ENCODE measurements around the gene GNG7. TPM values are rescaled to one million over a fixed set of nuclear protein-coding genes. Genes with fewer than 3 reads are reported as not detected.
A peak's percentile ranks its signal among the peaks of the same experiment; 100 is the strongest.
"Not testable (repeated sequence)": the region's sequence is repeated elsewhere in the genome, so short reads cannot be mapped to it uniquely, and the experiment has no call there.

Gene GNG7
- total RNA-seq, 1 donor from 2014 or later = 8.5 TPM

DNA sequence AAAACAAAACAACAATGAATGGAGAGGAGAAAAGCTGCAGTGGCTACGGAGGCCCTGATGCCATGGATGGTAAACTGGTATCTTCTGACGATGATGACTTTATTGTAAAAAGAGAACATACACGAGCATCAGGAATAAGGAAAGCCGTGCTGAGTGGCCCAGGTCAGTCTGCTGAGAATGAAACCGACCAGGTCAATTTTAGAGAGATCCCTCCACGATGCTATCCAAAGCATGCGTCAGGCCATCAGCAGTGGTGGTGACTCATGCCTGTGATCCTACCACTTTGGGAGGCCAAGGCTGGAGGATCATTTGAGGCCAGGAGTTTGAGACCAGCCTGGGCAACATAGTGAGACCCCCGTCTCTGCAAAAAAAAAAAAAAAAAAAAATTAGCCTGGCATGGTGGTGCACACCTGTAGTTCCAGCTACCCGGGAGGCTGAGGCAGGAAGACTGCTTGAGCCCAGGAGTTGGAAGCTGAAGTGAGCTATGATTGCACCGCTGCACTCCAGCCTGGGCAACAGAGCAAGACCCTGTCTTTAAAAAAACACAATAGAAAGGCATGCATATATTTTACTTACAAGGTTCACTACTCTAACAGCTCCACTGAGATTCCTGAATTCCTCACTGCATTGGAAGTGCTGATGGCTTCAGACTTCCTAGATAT lies 164.3 kb downstream of the GNG7 start:
- Mint-ChIP-seq H3K9me3 (no peaks in the 10 kb centered on the region), H3K27me3 (ENCODE audit: low read depth) (no peaks in the 10 kb centered on the region), H3K4me1 (peaks cover 55% of the 10 kb centered on the region), H3K27ac (peak overlapping the region; percentile 75), H3K36me3 (no peaks in the 10 kb centered on the region), H3K4me3 (no peak overlapping the region)
- DNase-seq (ENCODE audit: low spot score in 2 of 2, unreplicated experiment in 2 of 2) = no peak
- TF ChIP-seq, protein P1, sequence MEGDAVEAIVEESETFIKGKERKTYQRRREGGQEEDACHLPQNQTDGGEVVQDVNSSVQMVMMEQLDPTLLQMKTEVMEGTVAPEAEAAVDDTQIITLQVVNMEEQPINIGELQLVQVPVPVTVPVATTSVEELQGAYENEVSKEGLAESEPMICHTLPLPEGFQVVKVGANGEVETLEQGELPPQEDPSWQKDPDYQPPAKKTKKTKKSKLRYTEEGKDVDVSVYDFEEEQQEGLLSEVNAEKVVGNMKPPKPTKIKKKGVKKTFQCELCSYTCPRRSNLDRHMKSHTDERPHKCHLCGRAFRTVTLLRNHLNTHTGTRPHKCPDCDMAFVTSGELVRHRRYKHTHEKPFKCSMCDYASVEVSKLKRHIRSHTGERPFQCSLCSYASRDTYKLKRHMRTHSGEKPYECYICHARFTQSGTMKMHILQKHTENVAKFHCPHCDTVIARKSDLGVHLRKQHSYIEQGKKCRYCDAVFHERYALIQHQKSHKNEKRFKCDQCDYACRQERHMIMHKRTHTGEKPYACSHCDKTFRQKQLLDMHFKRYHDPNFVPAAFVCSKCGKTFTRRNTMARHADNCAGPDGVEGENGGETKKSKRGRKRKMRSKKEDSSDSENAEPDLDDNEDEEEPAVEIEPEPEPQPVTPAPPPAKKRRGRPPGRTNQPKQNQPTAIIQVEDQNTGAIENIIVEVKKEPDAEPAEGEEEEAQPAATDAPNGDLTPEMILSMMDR (IDR thresholded peaks at IDR 0.05; ENCODE audit: unreplicated experiment) = no peak

DNA sequence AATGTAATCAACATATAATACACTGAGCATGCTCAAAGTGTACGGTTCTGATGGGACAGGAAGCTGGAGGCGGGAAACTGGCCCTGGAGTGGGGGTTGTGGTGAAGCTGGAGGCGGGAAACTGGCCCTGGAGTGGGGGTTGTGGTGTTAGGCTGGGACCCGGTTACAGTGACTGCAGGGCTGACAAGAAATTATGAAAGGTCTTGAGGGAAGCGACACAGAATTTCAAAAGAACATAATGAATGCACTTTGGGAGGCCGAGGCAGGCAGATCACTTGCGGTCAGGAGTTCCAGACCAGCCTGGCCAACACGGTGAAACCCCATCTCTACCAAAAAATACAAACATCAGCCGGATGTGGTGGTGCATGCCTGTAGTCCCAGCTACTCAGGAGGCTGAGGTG lies 164.9 kb downstream of the GNG7 start:
- not testable (repeated sequence) for H3K36me3 Mint-ChIP-seq; H3K4me3 Mint-ChIP-seq; H3K9me3 Mint-ChIP-seq; DNase-seq (ENCODE audit: low spot score in 2 of 2, unreplicated experiment in 2 of 2); H3K27me3 Mint-ChIP-seq (ENCODE audit: low read depth)
- H3K27ac Mint-ChIP-seq = peak overlapping the region; percentile 75
- peaks cover 51% of the 10 kb centered on the region for H3K4me1 Mint-ChIP-seq

DNA sequence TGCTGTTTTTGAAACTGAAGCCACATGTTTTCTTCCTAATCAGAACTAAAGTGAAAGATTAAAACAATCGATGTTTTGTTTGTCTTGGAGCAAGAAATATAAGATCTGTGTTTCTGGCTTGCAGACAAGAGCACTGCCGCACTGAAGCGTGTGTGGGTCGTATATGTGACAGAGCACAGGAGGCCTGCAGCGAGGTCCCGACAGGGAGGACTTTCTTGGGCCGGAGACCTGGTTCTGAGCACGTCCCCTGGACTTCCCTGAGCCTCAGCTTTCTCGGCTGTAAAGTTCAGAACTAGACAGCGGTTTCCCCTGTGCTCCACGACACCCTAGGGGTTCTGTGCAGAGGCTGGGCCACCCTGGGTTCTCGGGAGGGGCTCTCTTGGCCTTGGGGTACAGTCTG lies 166.0 kb downstream of the GNG7 start:
- Mint-ChIP-seq H3K27ac (peak overlapping the region; percentile 67), H3K9me3 (peaks cover 6% of the 10 kb centered on the region), H3K27me3 (ENCODE audit: low read depth) (no peaks in the 10 kb centered on the region), H3K36me3 (peaks cover 7% of the 10 kb centered on the region), H3K4me1 (peaks cover 43% of the 10 kb centered on the region), H3K4me3 (no peak overlapping the region)
- TF ChIP-seq, protein P1 (IDR thresholded peaks at IDR 0.05; ENCODE audit: unreplicated experiment) = no peak
- DNase-seq (ENCODE audit: low spot score in 2 of 2, unreplicated experiment in 2 of 2) = no peak

DNA sequence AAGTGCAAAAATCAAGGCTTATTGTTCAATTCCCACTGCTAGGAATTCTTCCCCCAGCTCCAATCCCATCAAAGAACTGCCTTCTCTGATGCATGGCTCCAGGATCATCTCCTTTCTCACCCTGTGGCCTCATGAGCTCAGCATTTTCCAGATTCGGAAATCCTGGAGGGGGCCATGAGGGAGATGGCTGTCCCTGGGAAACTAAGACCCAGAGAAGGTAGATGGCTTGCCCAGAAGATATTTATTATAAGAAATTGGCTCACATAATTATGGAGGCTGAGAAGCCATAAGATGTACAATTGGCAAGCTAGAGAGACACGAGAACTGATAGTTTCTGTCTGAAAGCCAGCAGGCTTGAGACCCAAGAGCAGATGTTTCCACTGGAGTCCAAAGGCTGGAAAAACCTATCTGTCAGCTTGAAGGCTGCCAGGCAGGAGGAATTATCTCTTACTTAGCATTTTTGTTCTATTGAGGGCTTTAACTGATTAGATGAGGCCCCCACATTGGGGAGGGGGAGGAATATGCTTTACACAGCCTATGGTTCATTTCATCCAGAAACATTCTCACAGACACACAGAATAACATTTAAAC lies 168.0 kb downstream of the GNG7 start:
- H3K9me3 Mint-ChIP-seq = peaks cover 6% of the 10 kb centered on the region
- H3K4me1 Mint-ChIP-seq = peaks cover 31% of the 10 kb centered on the region
- no peaks in the 10 kb centered on the region for H3K27me3 Mint-ChIP-seq (ENCODE audit: low read depth)
- H3K36me3 Mint-ChIP-seq = peaks cover 7% of the 10 kb centered on the region
- TF ChIP-seq, protein P1 (IDR thresholded peaks at IDR 0.05; ENCODE audit: unreplicated experiment) = no peak
- H3K4me3 Mint-ChIP-seq = peak overlapping the region; percentile 6
- peak overlapping the region; percentile 93 for H3K27ac Mint-ChIP-seq
- no peak for DNase-seq (ENCODE audit: low spot score in 2 of 2, unreplicated experiment in 2 of 2)

DNA sequence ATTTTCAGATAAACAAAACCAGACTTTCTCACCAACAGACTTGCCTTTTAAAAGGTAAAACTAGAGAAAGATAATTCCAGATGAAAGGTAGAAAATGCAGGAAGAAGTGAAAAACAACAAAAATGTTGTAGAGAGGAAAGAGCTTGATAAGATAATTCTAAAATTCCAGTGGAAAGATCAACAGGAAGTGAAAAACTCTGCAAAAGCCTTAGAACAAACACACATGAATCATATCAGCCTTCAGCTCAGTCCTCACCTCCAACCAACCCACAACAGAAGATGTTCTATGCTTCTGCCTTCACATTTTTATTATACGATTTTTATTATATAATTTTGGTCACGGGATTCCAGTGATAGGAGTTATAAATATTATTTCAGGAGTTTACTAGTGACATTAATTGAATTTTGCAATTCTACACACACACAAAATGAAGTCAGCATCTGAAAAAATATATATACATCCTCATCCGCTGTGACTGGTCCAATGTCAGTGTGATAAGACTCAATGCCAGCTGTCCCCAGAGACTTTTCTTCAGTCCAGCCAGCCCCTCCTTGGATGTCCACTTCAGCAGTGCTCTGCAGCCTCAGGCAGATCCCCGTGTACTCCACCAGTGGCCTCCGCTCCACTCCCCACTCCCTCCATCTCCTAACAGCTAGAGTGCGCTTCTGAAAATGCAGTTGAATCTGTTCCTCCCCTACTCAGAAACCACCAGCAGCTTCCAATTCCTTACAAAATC lies 168.6 kb downstream of the GNG7 start:
- no peaks in the 10 kb centered on the region for H3K27me3 Mint-ChIP-seq (ENCODE audit: low read depth)
- peaks cover 6% of the 10 kb centered on the region for H3K9me3 Mint-ChIP-seq
- H3K36me3 Mint-ChIP-seq = peaks cover 7% of the 10 kb centered on the region
- no peak for DNase-seq (ENCODE audit: low spot score in 2 of 2, unreplicated experiment in 2 of 2)
- H3K4me3 Mint-ChIP-seq = peak overlapping the region; percentile 6
- H3K27ac Mint-ChIP-seq = peak overlapping the region; percentile 93
- peaks cover 34% of the 10 kb centered on the region for H3K4me1 Mint-ChIP-seq
- TF ChIP-seq, protein P1 (IDR thresholded peaks at IDR 0.05; ENCODE audit: unreplicated experiment) = no peak

DNA sequence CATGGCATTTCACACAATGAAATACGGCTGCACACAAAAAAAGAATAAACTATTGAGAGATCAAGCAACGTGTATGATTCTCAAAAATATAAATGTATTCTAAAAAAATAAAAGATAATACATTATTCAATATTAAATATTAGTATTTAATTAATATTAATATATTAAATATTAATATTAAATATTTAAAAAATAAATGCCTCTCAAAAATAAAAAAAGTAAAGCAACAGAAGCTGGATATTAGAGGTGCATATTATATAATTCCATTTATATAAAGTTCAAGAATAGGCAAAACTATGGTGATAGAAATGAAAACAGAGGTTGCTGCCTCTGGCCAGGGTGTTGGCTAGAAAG lies 169.4 kb downstream of the GNG7 start:
- DNase-seq (ENCODE audit: low spot score in 2 of 2, unreplicated experiment in 2 of 2) = no peak
- Mint-ChIP-seq H3K4me1 (peaks cover 35% of the 10 kb centered on the region), H3K9me3 (peaks cover 6% of the 10 kb centered on the region), H3K4me3 (no peak overlapping the region), H3K36me3 (peaks cover 7% of the 10 kb centered on the region), H3K27me3 (ENCODE audit: low read depth) (no peaks in the 10 kb centered on the region), H3K27ac (peak overlapping the region; percentile 87)
- TF ChIP-seq, protein P1 (IDR thresholded peaks at IDR 0.05; ENCODE audit: unreplicated experiment) = no peak
